Erythroblast (primary cell): Measurements from ENCODE around the gene TSHZ1.

Experiments
- GATA1 ChIP-seq: IDR thresholded peaks from 2 replicates; pipeline ENCODE4 v1.6.1; 2011; ENCODE audit warnings: low read depth, mild to moderate bottlenecking, control low read depth, low read length, moderate library complexity
- POLR2A ChIP-seq: IDR thresholded peaks from 2 replicates; pipeline ENCODE4 v1.6.1; 2011; ENCODE audit warnings: mild to moderate bottlenecking, low read length

DNA sequence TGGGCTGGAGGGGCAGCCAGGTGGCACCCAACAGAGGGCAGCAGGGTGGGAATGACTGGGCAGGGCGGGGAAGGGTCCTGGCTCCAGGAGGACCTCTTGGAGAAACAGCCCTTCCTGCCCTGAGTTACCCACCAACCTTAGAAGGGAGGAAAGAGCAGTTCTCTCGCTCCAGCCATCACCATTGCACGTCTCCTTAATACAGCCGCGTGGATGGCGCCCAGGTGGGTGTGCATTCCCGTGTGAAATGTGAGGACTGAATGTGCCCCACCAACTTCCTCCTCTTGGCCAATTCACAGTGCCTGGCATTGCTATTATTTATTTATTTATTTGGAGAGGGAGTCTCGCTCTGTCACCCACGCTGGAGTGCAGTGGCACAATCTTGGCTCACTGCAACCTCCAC lies 109.9 kb downstream of the TSHZ1 start:
- TF ChIP-seq POLR2A (no peak), GATA1 (no peak)
